Measurements from ENCODE around the gene BRI3BP.
"Not testable (repeated sequence)": the region's sequence is repeated elsewhere in the genome, so short reads cannot be mapped to it uniquely, and the experiment has no call there.

BRI3BP gene

GRCh38 chr12:125014526-125014925 lies 21.1 kb downstream of the BRI3BP start:
- in situ Hi-C loops (cut with MboI; ENCODE audit: low pct_unique_long_range_greater_than_20kb, low sequenced_read_pairs), result no loop called here

DNA sequence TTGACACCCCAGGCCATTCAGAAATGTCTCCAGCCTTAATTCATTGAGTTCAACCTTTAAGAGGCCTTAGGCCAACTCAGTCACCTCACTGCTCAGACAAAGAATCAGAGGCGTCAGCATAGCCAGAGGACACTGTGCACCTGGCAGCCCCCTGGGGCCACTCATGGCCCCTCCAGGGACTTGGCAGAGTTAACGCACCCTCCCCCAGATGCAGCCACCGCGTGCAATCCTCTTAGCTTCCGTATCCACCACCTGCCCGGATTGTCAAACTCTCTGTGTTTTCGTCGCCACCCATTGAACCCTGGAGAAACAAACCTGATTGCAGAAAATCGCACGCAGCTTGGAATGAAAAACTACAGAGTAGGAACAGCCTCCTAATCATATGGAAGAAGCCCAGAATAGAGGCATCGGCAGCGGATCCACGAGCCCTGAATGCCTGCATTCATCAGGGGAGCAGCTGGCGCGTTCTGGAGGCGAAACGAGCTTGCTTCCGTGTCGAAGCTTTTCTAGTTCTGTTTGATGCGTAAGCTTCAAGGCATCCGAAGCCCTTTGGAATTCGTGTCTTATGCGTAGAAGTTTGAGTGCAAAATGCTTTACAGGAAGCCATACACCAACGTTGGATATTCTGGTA lies 22.4 kb downstream of the BRI3BP start:
- in situ Hi-C loops (cut with MboI; ENCODE audit: low pct_unique_long_range_greater_than_20kb, low sequenced_read_pairs), result no loop called here
- DNase-seq, result no peak

More at GRCh38 chr12:125014526-125014925, 21.1 kb downstream of the BRI3BP start:
- no peak for DNase-seq

- no peak for DNase-seq
- in situ Hi-C loops (cut with MboI; ENCODE audit: low pct_unique_long_range_greater_than_20kb, low sequenced_read_pairs), result no loop called here
Measured at GRCh38 chr12:125017801-125018200, 24.4 kb downstream of the BRI3BP start.

- DNase-seq, result no peak
- in situ Hi-C loops (cut with MboI; ENCODE audit: low pct_unique_long_range_greater_than_20kb, low sequenced_read_pairs), result no loop called here
Measured at GRCh38 chr12:125018356-125018755, 24.9 kb downstream of the BRI3BP start.

DNA sequence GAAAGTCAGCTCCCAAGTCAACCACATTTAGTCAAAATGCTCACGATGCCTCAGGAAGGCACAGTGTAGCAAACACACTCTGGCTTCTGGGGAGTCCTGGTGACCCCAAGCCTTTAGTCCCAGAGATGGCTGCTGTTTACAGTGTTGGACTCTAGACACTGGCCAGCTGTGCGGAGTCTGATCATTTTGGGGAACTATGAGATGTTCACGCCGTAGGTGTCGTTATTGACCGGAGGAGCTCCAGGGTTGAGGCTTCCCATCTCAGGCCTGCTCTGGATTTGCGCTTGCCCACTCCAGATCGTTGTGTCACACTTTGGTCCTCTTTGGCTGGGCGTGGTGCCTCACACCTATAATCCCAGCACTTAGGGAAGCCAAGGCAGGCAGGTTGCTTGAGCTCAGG lies 27.7 kb downstream of the BRI3BP start:
- no peak for DNase-seq
- in situ Hi-C loops (cut with MboI; ENCODE audit: low pct_unique_long_range_greater_than_20kb, low sequenced_read_pairs), result no loop called here

- DNase-seq, result no peak
- in situ Hi-C loops (cut with MboI; ENCODE audit: low pct_unique_long_range_greater_than_20kb, low sequenced_read_pairs), result no loop called here
Measured at GRCh38 chr12:125021771-125022170, 28.3 kb downstream of the BRI3BP start.

DNA sequence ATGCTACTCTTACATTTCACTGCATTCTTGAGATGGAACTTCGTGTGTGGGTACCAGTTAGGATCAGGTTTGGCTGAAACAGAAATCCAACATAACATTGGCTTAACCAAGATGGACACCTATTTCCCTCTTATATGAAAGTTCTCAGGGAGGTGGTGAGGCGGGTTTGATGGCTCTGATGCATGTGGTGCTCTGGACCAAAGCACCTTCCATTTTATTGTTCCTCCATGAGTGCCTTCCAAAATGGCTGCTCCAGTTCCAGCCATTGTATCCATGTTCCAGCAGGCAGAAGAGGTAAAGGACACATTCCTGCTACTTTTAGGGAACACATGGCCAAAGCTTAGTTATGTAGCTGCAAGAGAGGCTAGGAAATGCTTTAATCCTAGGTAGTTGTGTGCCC lies 29.6 kb downstream of the BRI3BP start:
- in situ Hi-C loops (cut with MboI; ENCODE audit: low pct_unique_long_range_greater_than_20kb, low sequenced_read_pairs), result no loop called here
- DNase-seq, result no peak

GRCh38 chr12:125024949-125025563 lies 31.6 kb downstream of the BRI3BP start:
- DNase-seq, result no peak
- in situ Hi-C loops (cut with MboI; ENCODE audit: low pct_unique_long_range_greater_than_20kb, low sequenced_read_pairs), result no loop called here

DNA sequence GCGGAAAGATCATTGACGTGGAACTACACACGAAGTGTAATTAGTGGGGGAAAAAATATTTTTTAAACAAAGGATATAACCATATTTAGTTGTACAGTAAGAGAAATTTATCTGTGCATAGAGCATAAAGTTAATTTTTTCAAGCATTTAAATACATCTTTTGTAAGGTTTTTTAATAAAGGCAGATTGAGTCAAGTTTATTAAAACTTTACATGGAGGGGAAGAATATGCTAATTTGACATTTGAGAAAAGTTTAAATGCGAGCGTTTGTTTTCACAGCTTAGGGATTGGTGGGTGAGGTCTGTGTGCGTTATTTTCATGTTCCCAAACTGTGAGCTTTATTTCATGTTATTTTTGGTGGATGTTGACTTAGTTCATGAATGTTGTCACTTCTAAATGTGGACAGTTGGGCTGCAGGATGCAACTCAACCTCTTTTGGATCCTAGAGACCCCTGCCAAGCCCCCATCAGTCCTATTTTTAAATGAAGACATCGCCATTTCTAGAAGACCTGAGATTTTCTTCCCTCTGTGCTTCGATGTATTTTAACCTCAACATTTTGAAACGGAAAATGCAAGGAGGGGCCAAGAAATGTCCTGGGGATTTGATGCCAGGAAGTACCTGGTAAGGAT lies 32.3 kb downstream of the BRI3BP start:
- in situ Hi-C loops (cut with MboI; ENCODE audit: low pct_unique_long_range_greater_than_20kb, low sequenced_read_pairs), result no loop called here

DNA sequence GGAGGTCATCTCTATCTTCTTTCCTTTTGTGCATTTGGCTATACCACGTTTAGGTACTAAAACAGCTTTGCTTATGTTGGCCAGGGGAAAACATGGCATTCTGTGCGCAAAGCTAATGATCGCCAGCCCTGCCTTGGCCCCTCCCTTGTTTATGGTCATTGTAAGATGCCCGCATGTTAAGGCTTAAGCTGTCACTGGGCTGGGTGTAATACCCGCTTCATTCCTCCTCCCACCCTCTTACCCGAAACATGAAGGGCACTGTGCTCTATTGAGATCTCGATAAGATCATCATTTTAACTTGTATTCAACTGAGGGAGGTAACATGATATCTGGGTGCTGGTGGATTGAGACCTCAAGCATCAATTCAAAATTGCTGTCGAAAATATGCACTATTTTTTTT lies 34.7 kb downstream of the BRI3BP start:
- in situ Hi-C loops (cut with MboI; ENCODE audit: low pct_unique_long_range_greater_than_20kb, low sequenced_read_pairs), result no loop called here
- no peak for DNase-seq

More for the DNA sequence above, 32.3 kb downstream of the BRI3BP start:
- DNase-seq, result no peak

GRCh38 chr12:125029761-125030358 lies 36.4 kb downstream of the BRI3BP start:
- no peak for DNase-seq
- in situ Hi-C loops (cut with MboI; ENCODE audit: low pct_unique_long_range_greater_than_20kb, low sequenced_read_pairs), result no loop called here

DNA sequence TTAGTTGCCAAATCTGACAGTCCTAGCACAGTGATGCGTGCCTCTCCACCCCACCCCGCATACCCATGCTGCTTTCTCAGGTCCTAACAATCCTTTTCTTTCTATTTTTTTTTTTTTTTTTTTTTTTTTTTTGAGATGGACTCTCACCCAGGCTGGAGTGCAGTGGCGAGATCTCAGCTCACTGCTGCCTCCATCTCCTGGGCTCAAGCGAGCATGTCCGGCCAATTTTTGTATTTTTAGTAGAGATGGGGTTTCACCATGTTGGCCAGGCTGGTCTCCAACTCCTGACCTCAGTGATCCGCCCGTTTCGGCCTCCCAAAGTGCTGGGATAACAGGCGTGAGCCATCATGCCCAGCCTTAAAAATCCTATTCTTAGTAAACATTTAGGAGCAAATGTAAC lies 38.0 kb downstream of the BRI3BP start:
- in situ Hi-C loops (cut with MboI; ENCODE audit: low pct_unique_long_range_greater_than_20kb, low sequenced_read_pairs); DNase-seq: not testable (repeated sequence)

DNA sequence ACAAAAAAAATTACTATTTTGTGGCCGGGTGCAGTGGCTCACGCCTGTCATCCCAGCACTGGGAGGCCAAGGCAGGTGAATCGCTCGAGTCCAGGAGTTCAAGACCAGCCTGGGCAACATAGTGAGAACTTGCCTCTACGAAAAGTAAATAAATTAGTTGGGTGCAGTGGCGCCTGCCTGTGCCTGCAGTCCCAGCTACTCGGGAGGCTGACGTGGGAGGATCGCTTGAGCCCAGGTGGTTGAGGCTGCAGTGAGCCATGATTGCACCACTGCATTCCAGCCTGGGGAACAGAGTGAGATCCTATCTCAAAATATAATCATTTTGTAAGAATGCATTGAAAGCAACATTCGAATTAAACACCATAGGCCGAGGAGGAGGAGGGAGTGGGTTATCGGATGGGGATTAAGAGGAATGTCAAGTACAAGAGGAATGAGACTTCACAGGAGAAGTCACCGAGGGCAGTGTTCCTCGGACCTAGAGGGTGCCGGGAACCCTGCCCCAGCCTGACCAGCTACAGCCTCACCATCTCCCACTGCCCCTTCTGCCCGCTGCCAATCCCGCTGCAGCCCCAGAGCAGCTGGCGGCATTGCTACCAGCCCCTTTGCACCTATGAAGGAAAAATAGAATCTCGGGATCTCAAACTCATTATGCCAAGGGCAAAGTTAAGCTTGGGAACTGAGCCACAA lies 39.2 kb downstream of the BRI3BP start:
- in situ Hi-C loops (cut with MboI; ENCODE audit: low pct_unique_long_range_greater_than_20kb, low sequenced_read_pairs), result no loop called here
- no peak for DNase-seq

GRCh38 chr12:125033288-125033687 lies 39.8 kb downstream of the BRI3BP start:
- in situ Hi-C loops (cut with MboI; ENCODE audit: low pct_unique_long_range_greater_than_20kb, low sequenced_read_pairs), result no loop called here
- no peak for DNase-seq

- DNase-seq, result no peak
- in situ Hi-C loops (cut with MboI; ENCODE audit: low pct_unique_long_range_greater_than_20kb, low sequenced_read_pairs), result no loop called here
Measured at GRCh38 chr12:125038976-125039625, 45.7 kb downstream of the BRI3BP start.

GRCh38 chr12:125049093-125049458 lies 55.6 kb downstream of the BRI3BP start:
- in situ Hi-C loops (cut with MboI; ENCODE audit: low pct_unique_long_range_greater_than_20kb, low sequenced_read_pairs), result no loop called here
- no peak for DNase-seq

DNA sequence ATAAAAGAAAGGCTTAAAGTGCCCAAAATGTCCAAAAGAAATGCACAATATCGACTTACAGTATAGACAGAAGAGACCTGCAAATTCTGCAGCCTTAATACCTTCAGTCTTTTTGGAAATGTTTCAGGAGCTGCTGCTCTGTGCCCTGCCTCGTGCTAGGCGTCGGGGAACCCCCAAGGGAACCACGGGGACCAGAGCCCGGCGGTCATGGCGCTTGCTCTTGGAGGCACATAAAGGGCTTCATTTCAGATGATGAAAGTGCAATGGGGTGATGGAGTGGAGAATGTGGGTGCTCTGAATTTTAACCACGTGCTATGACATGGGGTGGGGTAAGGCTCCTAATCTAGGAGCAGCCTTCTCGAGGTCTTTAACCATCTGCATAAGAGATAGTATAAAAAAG lies 57.0 kb downstream of the BRI3BP start:
- in situ Hi-C loops (cut with MboI; ENCODE audit: low pct_unique_long_range_greater_than_20kb, low sequenced_read_pairs), result no loop called here
- no peak for DNase-seq

DNA sequence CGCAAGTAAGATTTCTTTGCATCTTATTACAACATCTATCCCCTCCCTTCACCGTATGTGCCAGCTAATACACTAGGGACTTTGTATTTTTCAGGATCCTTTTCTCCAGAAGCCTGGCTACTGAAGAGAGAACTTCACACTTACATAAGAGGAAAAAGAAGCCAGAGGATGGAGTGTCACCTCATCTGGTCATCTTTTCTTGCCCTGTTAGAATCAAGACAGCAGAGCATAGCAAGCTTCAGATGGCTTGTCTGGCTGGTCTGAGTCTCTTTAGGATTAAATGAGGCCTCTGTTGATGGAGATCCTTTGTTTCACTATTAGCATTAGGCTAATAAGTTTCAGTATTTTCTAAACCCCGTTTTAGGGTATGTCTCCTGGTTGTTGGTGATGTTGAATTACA lies 57.4 kb downstream of the BRI3BP start:
- DNase-seq, result no peak
- in situ Hi-C loops (cut with MboI; ENCODE audit: low pct_unique_long_range_greater_than_20kb, low sequenced_read_pairs), result no loop called here

DNA sequence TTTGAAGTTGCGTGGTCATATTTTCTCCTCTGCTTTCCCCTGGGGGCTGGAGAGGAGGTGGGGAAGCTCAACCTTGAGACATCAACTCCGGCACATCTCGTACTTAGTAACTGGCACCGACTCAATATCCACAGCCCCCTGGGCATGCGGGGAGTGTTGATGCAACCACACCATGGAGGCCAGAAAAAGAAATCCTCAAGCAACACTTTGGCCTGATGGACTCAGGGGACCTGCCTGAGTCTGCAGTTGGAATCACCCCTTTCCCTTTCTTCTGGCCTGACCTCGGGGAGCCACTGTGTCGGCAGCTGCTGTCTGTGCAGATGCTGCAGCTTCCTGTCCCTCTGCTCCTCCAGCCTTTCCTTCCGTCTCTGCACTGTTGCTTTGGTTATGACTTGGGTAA lies 60.4 kb downstream of the BRI3BP start:
- in situ Hi-C loops (cut with MboI; ENCODE audit: low pct_unique_long_range_greater_than_20kb, low sequenced_read_pairs), result no loop called here

More for the DNA sequence above, 60.4 kb downstream of the BRI3BP start:
- no peak for DNase-seq

Data from KBM-7 (cell line).